COLO829 (cell line): Measurements from ENCODE around the gene DBT.
A peak's percentile ranks its signal among the peaks of the same experiment; 100 is the strongest.

Experiments used
- DNase-seq: peaks from one replicate; pipeline ENCODE4 v3.0.0; 2012; ENCODE audit warnings: low spot score

Gene DBT

DNA sequence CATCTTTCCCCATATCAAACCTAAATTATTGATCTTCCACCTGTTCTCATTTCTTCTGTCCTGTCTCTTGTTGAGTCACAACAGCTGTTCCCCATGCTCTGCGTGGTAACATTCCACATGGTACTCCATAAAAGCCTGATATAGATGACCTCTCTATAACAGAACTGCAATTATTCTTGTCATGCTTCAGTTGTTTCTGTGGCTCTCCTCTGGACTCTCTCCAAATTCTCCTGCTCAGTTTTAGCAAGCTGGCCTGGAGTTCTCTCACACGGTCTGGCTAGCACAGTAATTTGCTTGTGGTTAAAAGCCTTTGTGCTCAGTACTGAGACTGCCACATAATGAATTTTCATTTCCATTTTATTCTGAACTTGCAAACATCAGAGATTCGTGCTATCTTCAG is 61.0 kb downstream of the DBT start:
- peak; percentile 15 for DNase-seq

DNA sequence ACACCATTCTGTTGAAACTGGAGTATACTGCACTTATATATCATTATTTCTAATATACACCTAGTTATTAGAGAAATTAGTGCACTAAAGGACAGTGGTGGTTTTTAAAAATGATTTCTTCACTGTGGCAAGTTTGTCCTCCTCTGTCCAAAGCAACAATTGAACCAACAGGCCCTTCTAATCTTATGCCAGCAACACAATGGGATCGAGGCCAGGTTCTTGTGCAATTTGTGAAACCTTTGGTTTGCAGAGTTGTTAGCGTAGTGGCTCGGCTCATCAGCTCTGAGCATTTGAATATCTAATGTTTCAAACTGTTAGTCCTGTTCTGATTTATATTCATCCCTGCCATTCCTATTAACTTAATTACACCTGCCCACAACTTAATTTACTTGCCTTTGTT is 61.7 kb downstream of the DBT start:
- DNase-seq = no peak

DNA sequence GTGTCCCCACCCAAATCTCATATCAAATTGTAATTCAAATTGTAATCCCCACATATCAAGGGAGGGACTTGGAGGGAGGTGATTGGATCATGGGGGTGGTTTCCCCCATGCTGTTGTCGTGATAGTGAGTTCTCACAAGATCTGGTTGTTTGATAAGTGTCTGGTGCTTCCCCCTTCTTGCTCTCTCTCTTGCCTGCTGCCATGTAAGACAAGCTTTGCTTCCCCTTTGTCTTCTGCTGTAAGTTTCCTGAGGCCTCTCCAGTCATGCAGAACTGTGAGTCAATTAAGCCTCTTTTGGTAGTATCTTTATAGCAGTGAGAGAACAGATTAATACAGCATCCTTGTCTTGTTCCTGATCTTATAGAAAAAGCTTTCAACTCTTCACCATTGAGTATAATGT is 65.1 kb downstream of the DBT start:
- DNase-seq = no peak

DNA sequence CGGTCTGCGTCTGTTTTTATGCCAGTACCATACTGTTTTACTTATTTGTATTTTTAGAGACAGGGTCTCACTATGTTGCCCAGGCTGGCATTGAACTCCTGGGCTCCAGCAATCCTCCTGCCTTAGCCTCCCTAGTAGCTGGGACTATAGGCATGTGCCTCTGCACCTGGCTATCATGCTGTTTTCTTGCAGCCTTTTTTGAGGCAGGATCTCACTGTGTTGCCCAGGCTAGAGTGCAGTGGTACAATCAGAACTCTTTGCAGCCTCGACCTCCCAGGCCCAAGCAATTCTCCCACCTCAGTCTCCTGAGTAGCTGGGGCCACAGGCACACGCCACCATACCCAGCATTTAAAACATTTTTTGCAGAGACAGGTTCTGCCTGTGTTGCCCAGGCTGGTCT is 66.3 kb downstream of the DBT start:
- no peak for DNase-seq

DNA sequence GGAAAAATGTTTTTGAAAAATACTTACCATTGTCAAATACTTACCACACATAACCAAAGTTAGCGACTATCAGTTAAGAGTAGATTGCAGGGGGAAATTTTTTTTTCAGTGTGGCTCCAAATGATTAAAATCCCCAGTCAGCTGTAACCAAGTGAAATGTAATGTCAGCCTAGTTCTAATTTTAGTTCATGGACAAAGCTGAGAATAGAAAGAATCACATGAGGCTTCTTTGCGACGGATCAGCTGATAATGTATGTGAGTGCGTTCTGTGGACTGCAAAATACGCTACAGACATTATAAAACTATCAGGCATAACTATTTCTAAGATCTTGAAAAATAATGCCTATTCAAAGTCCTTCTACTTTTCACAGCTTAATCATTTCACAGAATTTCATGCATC is 71.5 kb downstream of the DBT start, which contains the start of gene LRRC39:
Gene LRRC39 (minus strand): TSS at position 166 of the 400 bp plus-strand sequence. CDS start 9,740 bp downstream, outside the sequence.
- DNase-seq = peak; percentile 13

DNA sequence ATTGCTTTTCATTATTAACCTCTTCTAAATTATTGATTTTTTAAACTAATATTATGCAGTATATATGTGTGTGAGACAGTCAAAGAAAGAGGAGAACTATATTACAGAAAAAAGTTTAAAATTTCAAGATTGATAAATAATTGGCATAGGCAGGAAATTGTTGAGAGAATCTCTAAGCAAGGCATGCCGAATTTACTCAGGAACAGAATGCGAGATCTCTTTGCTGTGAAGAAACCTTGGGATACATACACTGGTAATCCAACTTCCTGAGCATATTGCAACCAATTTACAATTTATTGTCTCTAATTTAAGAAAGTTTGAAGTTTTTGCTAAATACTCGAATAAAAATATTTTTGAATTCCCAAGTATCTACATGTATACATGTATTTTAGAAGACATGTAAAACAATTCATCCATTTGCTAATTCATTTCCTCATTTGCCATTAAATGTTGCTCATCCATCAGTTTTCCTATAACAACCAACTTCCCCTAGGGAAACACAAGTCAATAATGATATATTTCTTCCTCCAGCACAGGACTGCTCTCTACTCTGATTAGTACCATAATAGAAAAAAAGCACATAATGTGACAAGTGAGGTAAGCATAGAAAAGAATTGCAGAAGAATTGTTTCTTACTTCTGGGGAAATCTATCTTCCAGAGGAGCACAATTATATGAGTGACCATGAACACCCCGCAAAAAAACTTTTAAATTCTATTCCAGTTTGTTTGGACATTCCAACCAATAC is 72.2 kb downstream of the DBT start:
- no peak for DNase-seq

DNA sequence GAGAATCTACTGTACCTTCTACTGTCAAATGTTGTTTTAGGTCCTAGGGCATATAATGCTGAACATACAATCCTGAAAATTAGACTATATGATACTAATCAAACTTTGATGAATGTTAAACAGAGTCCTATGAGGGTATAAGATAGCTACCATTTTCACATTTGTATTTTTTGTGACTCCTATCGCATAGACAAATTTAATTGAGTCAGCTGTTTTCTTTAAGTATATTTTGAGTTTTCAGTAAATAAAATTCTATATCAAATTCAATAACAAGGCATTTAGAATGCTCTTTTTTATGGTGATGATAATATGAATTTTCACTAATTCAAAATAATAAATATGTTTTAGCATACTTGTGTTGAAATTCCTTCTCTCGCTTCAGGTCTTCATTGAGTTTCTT is 81.6 kb downstream of the DBT start:
- no peak for DNase-seq

DNA sequence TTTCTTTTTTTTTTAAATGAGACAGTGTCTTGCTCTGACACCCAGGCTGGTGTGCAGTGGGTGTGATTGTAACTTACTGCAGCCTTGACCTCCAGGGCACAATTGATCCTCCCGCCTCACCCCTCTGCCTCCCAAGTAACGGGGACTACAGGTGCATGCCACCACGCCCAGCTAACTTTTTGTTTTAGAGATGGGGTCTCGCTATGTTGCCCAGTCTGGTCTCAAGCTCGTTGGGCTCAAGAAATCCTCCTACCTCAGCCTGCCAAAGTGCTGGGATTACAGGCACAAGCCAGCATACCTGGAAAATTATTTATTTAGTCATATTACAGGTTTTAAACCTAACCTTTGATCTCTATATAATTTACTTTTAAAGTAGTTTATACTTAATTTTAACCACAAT is 84.9 kb downstream of the DBT start:
- DNase-seq = no peak

DNA sequence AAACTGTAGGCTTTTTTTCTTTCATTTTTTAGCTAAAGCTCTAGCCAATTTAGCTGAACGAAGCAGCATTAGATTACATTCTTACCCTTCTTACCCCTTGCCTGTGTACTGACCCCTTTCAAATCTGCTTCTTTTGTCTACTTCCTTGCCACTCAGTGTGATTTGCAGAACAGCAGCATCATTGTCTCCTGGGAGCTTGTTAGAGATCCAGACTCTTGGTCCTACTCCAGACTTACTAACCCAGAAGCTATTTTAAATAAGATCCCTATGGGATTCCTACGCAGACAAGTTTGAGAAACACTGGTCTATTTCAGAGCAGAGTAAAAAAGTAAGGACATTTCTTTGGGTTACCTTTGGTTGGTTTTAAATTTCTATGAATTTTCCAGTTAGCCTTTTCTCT is 85.4 kb downstream of the DBT start:
- DNase-seq = peak; percentile 57

DNA sequence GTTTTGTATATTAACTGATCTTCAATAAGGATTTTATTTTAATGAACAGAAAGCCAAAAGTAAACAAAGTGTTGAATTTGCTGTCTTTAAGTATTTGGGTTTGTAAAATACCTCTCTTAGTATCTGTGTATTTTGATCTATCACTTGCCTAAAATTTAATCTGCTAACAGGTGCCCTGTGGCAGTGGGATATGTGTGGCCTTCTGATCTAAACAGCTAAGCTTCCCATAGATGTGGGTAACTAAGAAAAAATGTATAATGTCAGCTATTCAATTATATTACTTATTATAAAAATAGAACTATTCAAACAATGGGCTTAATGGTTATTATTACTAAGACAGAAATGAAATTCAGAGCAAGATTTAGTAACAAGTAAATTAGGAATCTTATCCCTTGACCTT is 86.8 kb downstream of the DBT start:
- no peak for DNase-seq

DNA sequence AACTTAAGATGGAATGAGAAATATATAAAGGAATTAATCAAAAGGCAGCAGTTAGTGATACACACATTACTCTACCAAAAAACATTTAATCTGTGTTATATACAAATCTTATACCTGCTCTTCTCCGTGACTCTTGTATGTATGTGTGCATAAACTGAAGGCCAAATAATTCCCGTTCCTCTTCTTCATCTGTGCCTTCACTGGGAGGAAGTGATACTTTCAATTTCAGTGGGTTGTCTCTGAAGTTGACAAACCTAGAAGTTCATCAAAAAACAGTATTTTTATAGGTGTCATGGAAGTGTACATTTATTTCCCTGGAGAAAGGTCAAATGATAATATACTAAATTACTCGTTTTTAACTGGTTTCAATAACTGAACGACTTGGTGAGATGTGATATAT is 97.4 kb downstream of the DBT start:
- no peak for DNase-seq

DNA sequence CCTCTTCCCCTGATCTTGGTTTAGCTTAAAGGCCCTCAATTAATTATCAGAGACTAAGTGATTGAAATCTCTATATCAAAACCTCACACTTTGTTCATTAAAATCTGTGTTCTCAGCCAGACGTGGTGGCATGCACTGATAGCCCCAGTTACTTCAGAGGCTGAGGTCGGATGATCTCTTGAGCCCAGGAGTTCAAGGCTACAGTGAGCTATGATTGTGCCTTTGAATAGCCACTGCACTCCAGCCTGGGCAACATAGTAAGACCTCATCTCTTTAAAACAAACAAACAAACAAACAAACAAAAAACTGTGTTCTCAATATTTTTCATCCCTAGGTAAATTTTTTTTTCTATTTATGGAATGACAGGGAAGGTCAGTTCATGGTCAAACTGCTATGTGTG is 98.0 kb downstream of the DBT start:
- DNase-seq = no peak

DNA sequence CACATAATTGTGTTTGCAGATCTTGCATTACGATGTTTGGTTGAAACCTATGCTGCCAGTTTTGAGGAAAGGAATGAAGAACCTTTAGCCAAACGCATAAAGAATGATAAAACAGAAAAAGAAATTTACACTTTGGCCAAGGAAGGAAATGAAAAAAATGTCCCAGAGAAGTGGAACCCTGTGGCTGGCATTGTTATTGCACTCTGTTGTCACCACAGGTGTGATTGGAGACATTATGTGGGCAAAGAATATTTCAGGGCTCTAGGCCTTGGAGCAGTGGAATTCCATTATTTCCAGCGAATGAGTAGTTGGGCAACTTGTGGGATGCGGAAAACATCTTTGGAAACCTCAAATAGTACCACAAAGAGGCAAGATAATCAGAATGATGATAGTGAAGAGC is 101.8 kb downstream of the DBT start:
- DNase-seq = no peak

DNA sequence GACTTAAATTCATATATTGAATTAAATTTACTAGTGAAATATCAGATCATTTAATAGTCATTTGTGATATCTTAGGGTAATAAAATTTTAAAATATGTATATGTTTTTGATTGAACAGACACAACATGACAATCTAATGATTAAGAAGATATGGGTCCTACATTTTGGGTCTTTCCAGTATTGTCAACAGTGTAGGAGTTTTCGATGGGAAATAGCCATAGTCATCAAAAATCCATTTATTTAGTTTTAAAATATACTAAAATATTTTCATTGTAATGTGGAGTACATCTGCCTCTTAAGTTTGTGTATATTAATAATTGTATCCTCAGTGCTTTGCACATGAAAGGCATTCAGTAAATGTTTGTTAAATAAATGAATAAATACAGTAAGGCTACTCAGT is 102.7 kb downstream of the DBT start:
- DNase-seq = no peak

DNA sequence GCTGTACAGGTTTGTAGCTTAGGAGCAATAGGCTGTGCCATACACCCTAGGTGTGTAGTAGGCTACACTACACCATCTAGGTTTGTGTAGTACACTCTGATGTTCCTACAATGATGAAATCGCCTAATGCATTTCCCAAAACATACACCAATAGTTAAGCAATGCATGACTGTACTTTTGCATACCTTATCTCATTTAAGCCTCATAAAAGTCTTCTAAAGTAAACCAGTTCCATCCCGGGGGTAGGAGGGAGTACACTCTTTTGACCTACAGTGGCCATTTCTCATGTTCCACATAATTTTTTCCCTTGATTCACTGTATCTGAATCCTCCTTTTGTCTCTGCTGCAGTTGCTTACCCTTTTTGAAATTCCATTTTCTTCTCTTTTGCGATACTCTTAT is 104.5 kb downstream of the DBT start:
- no peak for DNase-seq

DNA sequence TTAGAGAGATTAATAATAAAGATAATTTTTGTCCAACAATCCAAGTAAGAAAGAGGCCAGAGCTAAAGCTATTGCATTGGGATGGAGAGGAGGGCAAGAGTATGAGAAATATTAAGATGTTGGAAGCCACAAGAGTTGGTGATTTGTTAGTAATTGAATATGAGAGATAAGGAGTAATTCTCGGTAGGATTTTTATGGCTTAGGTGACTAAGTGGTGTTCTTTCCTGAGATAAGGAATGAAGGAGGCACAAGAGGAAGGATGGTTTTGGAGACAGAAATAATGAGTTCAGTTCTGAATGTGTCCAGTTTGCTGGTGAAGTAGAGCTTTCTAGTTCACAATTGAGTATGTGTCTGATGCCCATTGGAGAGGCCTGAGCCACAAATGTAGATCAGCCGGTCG is 107.3 kb downstream of the DBT start:
- no peak for DNase-seq

DNA sequence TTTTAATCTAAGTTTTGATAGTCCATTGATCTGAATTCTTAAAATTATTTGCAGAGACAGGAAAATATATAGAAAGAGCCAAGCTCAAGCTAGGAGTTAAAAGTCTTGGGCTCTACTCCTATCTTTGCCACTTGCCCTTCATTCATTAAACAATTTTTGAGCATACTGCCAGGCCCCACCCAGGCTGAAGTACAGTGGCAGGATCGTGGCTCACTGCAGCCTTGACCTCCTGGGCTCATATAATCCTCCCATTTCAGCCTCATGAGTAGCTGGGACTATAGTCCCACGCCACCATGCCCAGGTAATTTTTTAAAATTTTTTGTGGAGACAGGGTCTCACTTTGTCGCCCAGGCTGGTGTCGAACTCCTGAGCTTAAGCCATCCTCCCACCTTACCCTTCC is 108.4 kb downstream of the DBT start:
- no peak for DNase-seq

DNA sequence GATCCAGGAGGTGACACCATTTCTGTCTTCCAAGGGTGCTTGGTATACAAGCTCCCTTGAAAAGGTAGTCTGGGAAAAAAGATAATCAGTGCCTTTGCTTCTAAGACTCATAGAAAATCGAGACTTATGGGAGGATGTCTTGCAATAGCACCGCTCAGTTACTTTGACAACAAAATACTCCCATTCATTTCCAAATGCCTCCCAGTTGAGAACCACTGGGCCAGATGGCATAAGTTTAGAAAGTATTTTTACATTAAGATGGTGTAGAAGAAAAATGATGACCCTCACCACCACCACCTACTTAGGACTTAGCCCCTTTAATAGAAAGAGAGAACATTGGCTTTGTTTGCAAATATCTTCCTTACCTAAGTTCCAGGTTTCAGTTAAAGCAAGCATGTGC is 112.0 kb downstream of the DBT start:
- no peak for DNase-seq
